Measurements from ENCODE around the gene MAD1L1.

DNA sequence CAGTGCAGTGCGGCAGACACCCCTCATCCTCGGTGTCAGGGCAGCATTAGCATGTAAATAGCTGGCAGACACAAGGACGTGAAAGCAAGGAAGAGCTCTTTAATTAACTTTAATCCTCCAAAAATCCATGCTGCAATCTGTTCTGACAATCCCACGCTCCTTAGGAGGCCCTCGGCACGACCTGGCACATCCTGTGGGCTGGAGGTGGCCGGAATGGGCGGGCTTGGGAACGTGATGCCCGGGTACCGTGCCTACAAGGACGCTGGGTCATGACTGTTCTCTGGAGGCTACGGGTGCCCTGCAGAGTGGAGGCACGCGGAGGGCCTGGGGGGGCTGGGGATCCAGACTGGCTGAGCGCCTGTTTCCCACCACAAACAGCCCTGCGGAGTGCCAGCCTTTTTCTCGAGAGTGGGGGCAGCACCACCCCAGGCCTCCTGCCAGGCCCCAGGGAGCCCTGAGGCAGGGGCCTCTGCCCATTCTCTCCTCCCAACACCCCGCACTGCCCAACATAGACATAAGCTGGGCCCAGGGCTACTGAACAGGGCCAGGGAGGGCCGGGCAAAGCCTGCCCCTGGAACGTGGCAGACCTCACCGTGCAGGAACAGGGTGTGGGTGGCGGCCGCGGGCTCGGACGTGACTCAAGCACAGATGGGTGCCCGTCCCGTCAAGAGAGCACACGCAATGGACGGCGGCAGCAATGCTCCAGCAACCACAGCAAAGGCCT is 189.3 kb downstream of the MAD1L1 start:
- TF ChIP-seq, protein P1, sequence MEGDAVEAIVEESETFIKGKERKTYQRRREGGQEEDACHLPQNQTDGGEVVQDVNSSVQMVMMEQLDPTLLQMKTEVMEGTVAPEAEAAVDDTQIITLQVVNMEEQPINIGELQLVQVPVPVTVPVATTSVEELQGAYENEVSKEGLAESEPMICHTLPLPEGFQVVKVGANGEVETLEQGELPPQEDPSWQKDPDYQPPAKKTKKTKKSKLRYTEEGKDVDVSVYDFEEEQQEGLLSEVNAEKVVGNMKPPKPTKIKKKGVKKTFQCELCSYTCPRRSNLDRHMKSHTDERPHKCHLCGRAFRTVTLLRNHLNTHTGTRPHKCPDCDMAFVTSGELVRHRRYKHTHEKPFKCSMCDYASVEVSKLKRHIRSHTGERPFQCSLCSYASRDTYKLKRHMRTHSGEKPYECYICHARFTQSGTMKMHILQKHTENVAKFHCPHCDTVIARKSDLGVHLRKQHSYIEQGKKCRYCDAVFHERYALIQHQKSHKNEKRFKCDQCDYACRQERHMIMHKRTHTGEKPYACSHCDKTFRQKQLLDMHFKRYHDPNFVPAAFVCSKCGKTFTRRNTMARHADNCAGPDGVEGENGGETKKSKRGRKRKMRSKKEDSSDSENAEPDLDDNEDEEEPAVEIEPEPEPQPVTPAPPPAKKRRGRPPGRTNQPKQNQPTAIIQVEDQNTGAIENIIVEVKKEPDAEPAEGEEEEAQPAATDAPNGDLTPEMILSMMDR (conservative IDR thresholded peaks at IDR 0.05; ENCODE audit: low read length) = no peak
- no peak for TF ChIP-seq EZH2phosphoT487 (IDR thresholded peaks at IDR 0.05; ENCODE audit: borderline replicate concordance, low read depth, low read length)

All from OCI-LY7 (cell line).